Islet of Langerhans (tissue), 1 donor: Measurements from ENCODE around the gene ATP2B2.
"Not testable (repeated sequence)": the region's sequence is repeated elsewhere in the genome, so short reads cannot be mapped to it uniquely, and the experiment has no call there.

ENCODE experiments used
- FAIRE-seq: peaks from one replicate; lab custom pipeline; 2011; peaks lifted over from hg19 to GRCh38; lab: Jason Lieb, UNC

ATP2B2 gene

GRCh38 chr3:10321630-10322351 is 183.6 kb downstream of the ATP2B2 start:
- FAIRE-seq, result no peak

DNA sequence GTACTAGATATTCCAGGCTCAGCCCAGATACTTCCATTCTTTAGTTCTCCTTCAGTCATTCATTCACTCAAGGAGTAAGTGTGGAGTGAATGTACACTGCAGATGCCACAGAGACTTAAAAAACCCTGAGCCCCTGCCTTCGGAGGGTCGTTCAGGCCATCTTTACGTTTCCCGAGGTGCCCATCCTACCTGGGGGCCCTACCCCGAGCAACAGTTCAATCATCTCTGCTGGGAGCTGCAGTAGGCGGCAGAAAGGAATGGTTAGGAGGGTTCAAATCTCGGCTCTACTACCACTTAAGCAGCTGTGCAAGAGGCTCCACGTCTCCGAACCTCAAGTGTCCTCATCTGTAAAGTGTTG is 185.1 kb downstream of the ATP2B2 start:
- FAIRE-seq, result no peak

DNA sequence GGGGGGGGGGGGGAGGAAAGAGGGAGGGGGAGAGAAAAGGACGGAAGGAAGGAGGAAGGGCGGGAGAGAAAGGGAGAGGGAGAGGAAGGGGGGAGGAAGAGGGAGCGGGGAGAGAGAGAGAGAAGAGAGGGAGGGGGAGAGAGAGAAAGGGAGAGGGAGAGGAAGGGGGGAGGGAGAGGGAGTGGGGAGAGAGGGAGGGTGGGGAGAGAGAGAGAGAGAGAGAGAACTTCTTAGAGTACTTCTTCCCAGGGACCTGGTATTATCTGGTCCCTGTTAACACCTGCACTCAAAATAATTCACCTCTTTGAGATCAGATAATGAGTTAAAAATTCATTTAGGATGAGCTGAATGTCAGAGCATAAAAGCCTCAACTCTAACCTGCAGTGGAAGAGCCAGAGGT is 185.6 kb downstream of the ATP2B2 start:
- no peak for FAIRE-seq

DNA sequence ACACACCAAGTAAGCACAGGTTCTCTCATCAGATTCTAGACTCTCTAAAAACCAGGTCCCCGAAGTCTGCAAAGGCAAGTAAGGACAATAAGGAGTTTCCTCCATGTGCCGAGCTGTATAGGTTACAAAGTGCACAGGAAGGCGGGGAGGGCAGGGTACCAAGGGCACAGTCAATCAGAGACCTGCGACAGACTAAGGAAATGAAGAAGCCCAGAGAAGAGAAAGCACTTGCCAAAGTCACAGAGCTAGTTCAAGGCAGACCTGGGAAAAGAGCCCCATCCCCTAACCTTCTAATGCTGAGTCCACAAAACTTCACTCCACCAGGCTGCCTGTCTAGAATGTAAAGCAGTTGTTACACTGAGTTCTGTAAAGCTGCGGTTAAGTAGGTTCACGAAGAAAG is 186.1 kb downstream of the ATP2B2 start:
- FAIRE-seq, result no peak

DNA sequence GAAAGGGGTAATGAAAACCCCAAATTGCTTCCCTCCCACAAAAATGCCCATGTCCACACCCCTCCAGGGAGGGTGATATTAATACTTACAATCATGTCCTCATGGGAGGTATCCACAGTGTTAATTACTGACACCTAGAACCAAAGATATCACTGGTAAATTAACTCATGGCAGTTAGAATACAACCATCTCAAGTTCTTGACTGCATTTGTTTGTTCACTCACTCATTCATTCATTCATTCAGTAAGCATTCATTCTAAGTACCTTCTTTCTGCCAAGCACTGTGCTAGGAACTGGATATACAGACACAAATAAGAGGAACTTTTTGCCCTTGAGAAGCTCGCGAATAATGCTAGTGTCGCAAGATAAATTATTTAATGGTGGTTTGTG is 187.4 kb downstream of the ATP2B2 start:
- no peak for FAIRE-seq

- FAIRE-seq, result no peak
These were observed 187.9 kb downstream of the ATP2B2 start for GRCh38 chr3:10317311-10317960.

DNA sequence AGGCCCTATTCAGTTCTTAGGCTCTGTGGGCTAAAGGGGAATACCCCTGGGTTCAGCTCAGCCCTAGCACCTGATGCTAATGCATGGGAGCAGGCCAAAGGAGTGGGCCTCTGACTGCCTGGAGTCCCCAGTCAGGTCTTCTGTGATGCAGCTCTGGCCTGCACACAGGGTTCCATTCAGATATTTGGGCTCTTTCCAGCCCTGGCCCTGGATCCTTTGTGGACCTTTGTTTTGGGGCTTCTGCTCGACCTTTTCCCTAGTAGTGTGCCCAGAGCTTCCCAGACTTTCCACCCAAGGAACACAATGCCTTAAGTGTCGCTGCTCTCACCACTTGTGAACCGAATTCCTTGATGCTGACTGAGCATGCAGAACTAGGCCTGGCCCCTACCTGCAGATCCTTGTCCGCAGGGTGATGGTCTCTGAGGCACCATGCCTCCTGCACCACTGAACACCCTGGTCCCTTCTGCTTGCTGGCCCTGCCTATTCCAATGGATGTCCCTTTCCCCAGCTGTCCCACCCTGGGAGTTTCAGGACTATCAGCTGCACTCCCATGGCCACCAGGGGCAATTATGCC is 189.5 kb downstream of the ATP2B2 start:
- FAIRE-seq, result no peak

- FAIRE-seq, result no peak
These were observed 190.3 kb downstream of the ATP2B2 start for GRCh38 chr3:10315101-10315500.

GRCh38 chr3:10312861-10313260 is 192.5 kb downstream of the ATP2B2 start:
- no peak for FAIRE-seq

DNA sequence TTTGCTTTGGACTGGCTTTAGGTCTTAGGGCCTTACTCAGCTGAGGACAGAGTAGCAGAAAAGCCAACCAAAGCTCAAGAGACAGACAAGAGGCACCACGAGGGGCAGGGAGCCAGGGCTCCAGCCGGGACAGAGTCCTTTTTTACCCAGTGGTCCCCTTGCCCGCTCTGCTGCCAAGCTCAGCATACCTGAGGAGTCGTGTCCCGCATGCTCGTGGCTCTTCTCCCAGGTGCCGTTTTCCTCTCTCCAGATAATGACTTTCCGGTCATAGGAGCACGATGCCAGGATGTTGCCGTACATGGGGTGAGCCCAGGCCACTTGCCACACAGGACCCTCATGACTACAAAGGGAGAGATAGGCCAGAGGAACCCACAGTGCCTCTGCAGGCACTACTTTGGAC is 193.0 kb downstream of the ATP2B2 start:
- FAIRE-seq, result no peak

DNA sequence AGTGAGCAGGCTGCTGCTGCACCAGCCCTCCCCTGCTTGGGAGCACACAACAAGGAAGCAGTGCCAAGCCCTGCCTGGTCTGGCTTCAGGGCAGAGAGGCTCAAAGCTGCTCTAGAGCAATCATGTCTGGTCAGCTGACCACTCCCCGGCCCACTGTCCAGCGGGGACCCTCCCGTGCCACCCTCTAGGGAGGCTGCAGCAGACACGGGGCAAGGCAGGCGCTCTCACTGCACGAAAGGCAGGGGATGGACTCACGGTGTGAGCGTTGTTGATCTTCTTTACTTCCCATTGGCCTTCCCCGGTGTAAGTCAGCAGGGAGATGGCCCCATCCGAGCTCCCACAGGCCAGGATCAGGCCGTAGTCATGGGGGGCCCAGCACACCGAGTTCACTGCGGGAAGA is 193.7 kb downstream of the ATP2B2 start:
- FAIRE-seq, result no peak

DNA sequence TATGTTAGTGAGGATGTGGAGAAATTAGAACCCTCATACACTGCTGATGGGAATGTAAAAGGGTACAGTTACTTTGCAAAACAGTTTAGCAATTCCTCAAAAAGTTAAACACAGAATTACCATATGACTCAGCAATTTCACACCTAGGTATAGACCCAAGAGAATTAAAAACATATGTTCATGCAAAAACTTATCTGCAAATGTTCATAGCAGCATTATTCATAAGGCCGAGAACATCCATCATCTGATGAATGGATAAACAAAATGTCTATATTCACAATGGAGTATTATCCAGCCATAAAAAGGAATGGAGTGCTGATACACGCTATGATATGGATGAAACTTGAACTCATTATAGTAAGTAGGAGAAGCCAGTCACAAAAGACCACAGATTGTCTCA is 194.8 kb downstream of the ATP2B2 start:
- no peak for FAIRE-seq

DNA sequence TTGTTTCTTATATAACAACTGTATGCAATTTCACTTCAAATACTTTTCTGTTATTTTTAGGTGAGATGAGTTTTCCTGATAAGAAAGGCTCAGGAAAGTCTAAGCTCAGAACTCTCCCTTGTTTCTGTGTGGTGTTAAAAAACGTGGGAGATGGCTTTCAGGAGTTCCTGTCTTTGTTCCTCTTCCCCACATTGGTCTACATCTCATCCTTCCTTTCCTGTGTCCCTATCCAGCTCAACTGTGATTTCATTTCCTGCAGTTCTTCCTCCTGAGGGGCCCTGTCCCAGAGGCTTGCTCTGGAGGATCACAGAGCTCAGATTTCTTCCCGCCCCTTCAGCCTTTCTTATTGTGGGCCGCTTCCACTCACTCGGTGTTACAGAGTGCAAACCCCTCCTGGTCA is 195.7 kb downstream of the ATP2B2 start:
- no peak for FAIRE-seq

GRCh38 chr3:10308678-10309077 is 196.7 kb downstream of the ATP2B2 start:
- FAIRE-seq, result no peak

DNA sequence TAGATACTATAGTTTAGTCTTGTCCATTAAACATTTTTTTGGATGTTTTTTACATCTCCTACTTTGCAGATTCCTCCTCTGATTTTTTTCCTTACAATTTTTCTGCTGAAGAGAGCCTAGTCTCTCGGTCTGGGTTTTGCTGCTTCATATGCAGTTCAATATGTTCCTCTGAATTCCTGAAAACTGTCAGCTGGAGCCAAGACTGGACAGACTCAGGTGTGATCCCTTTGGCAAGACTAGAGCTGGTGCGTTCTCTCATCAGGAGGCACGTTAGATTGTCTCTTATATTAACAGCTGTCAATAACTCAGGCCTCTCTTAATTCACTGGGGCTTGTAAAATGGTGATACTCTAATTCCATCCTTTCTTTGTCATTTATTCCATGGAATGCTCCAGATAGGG is 199.2 kb downstream of the ATP2B2 start:
- FAIRE-seq, result no peak

DNA sequence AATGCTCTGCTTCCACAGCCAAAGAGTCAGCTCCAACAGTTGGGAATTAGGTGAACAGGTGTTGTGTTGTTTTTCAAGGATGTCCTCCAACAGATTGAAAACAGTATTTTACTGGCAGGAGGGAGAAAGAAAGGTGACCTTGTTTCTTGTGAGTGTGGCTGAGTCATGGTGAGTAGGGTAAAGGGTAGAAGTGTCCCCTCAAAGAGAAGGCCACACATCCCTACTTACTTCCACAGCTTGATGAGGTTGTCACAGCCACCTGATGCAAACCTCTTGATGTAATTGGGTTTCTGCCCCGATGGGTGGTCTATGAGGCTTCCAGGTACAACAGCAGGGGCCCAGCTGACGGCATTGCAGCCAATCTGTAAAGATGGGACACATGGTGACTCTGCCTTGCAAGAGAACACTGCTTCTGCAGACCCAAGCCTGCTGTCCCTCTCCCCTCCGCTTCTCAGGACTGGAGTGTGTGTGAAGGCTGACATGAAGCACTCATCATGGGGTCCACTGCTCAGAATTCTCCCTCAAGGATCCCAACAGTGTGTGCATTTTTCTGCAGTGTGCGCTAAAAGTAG is 200.0 kb downstream of the ATP2B2 start:
- FAIRE-seq, result no peak

DNA sequence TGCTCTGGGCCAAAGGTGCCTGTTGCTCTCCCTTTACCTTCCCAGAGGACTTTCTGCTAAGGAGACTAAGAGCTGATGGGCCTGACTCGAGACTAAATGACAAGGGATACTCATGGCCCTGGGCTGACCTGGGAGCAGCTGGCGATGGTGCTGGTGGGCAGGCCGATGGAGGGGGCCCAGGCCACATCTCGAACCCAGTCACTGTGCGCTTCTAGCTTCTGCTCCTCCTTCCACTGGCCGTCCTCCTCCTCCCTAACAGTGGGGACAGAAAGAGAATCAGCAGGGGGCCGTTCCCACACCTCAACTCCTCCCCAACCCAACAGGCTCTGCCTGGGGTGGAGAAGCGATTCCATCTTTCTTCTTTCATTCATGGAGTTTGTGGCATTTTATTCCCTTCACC is 200.5 kb downstream of the ATP2B2 start:
- no peak for FAIRE-seq

GRCh38 chr3:10303785-10304184 is 201.6 kb downstream of the ATP2B2 start:
- FAIRE-seq, result no peak

DNA sequence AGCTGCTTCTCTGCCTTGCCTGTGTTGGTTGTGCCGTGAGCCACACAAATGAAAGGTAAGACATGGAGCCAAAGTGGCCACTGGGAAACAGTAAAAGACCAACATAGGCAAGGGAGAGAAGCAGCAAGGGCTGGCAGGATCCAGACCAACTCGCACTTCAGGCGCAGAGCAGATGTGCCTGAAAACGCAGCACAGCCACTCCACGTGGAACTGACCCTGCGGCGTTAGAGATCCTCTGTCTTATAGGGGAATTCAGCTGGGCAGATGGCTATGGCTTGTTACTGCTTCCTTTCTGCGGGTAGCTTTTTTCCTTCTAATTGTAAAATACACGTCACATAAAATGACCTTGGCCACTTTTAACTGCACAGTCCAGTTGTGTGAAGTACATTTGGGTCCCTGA is 202.3 kb downstream of the ATP2B2 start:
- no peak for FAIRE-seq

GRCh38 chr3:10300087-10300486 is 205.3 kb downstream of the ATP2B2 start:
- no peak for FAIRE-seq

DNA sequence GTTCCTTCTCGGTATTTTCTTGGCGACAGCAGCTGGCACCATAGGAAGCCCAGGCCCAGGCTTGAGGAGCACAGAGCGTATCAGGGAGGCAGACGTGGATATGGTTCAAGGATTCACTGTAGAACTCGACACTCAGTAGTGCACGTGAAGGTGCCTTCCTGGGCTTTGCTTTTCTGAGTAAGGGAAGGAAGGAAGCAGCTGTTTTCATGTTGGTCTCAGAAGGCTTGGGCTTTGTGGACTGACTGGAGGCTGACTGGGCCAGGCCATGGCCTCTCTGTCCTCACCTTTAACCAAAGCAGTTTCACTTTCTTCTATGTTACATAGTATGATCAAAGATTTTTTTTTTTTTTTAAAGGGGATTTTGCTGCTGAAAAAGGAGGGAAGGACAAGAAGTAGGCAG is 205.7 kb downstream of the ATP2B2 start:
- no peak for FAIRE-seq

DNA sequence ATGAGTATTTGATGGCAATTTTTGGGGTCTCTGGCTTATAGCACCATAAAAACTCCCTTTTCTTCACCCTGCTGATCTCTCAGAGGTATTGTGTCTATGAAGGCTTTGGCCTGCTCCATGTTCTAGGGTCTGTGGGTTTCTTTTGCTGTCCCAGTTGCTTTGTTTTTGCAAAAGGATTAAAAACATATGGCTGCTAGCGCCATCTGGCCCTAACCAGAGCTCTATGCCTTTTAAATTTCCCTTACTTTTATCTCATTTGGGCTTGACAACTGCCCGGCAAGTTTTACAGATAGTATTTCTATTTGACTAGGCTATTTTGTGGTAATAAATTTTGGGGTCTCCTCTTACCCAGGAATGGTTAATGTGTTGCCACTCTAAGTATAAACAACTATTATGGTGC is 206.2 kb downstream of the ATP2B2 start:
- FAIRE-seq, result no peak

DNA sequence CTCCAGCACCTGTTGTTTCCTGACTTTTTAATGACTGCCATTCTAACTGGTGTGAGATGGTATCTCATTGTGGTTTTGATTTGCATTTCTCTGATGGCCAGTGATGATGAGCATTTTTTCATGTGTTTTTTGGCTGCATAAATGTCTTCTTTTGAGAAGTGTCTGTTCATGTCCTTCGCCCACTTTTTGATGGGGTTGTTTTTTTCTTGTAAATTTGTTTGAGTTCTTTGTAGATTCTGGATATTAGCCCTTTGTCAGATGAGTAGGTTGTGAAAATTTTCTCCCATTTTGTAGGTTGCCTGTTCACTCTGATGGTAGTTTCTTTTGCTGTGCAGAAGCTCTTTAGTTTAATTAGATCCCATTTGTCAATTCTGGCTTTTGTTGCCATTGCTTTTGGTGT is 207.3 kb downstream of the ATP2B2 start:
- FAIRE-seq, result not testable (repeated sequence)
